ENCODE data around the gene FOCAD.

Gene FOCAD

DNA sequence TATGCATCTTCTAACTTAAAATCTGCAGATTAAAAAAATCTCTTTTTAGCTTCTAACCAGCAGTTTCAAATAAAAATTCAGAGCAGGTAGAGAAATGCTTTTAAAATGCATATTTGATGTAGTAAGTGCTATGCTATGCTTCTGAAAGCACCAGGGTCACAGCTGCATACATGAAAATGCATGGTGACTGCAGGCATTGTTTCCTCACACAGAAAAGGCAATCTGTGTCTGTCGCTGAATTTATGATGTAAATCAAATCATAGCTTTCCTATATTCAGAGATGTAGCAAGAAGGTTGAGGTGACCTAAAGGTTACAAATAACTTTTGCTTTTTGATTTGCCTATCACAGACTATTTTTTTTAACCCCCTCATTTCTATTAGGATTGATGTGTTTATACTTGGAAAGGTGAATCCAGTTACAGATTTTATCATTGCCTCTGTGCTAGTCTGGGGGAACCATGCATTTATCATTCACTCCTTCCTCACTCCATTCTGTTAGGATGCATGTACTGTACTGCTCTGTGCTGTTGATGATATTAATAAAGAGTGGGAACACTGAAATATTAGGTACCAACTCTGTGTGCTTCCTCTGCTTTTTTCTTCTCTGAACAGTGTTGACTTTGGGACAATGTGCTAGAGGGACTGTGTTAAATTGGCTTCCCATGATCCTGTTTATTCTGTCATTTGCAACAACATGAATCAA lies 65.6 kb downstream of the FOCAD start:
- Histone ChIP-seq H3K27ac (ENCODE audit: extremely low read depth, low read depth, low read length) (no peak overlapping the region), H3K4me1 (ENCODE audit: control insufficient read depth, insufficient read depth, low read length) (peaks cover 4% of the 10 kb centered on the region; the same call in 1 of the 2 replicates), H3K9me3 (ENCODE audit: control insufficient read depth, insufficient read depth, low read depth, low read length) (no peaks in the 10 kb centered on the region), H3K36me3 (ENCODE audit: control insufficient read depth in 2 of 2, insufficient read depth in 1 of 2, low read length in 2 of 2) (no peaks in the 10 kb centered on the region), H3K4me3 (ENCODE audit: low read depth, low read length) (no peak overlapping the region)
- ChIA-PET POLR2A (interaction anchor here (0.5 kb wide), 1 partner anchor 1646 kb away, joined by 5 read pairs; no protein-coding TSS in a partner anchor), CTCF (interaction anchor here (0.7 kb wide), 1 partner anchor 135 kb away, joined by 5 read pairs; no protein-coding TSS in a partner anchor)
- no peak for TF ChIP-seq OVOL3 (tag by site-specific recombination; IDR thresholded peaks at IDR 0.05)
- TF ChIP-seq, protein P1, sequence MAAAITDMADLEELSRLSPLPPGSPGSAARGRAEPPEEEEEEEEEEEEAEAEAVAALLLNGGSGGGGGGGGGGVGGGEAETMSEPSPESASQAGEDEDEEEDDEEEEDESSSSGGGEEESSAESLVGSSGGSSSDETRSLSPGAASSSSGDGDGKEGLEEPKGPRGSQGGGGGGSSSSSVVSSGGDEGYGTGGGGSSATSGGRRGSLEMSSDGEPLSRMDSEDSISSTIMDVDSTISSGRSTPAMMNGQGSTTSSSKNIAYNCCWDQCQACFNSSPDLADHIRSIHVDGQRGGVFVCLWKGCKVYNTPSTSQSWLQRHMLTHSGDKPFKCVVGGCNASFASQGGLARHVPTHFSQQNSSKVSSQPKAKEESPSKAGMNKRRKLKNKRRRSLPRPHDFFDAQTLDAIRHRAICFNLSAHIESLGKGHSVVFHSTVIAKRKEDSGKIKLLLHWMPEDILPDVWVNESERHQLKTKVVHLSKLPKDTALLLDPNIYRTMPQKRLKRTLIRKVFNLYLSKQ (tag by site-specific recombination; IDR thresholded peaks at IDR 0.05; ENCODE audit: borderline replicate concordance) = no peak
- TF ChIP-seq, protein P2, sequence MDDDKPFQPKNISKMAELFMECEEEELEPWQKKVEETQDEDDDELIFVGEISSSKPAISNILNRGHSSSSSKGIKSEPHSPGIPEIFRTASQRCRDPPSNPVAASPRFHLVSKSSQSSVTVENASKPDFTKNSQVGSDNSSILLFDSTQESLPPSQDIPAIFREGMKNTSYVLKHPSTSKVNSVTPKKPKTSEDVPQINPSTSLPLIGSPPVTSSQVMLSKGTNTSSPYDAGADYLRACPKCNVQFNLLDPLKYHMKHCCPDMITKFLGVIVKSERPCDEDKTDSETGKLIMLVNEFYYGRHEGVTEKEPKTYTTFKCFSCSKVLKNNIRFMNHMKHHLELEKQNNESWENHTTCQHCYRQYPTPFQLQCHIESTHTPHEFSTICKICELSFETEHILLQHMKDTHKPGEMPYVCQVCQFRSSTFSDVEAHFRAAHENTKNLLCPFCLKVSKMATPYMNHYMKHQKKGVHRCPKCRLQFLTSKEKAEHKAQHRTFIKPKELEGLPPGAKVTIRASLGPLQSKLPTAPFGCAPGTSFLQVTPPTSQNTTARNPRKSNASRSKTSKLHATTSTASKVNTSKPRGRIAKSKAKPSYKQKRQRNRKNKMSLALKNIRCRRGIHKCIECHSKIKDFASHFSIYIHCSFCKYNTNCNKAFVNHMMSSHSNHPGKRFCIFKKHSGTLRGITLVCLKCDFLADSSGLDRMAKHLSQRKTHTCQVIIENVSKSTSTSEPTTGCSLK (tag by site-specific recombination; IDR thresholded peaks at IDR 0.05) = no peak

DNA sequence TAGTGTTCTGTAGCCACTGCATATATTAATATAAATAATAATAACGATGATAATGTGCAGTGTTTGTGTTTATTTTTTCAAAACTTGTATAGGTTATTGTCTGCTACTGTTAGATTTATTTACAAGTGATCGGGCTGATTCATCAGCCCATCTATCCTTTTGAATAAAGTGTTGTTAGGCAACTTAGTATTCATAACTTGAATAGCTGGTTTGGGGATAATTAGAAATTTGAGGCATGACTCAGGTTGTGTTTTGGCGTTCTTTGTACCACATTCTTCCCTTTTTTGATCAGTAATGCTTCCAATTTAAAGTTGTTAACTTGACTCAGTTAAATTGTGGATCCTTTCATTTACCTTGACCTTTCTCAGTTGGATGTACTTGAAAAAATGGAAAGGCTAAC lies 69.7 kb downstream of the FOCAD start:
- H3K4me1 ChIP-seq (ENCODE audit: control insufficient read depth, insufficient read depth, low read length) = no peaks in the 10 kb centered on the region; the same call in 1 of the 2 replicates
- H3K9me3 ChIP-seq (ENCODE audit: control insufficient read depth, insufficient read depth, low read depth, low read length) = no peaks in the 10 kb centered on the region
- TF ChIP-seq, protein P1 (tag by site-specific recombination; IDR thresholded peaks at IDR 0.05; ENCODE audit: borderline replicate concordance) = no peak
- TF ChIP-seq ZNF548 (tag by site-specific recombination; IDR thresholded peaks at IDR 0.05) (no peak), BCL11A (tag by site-specific recombination; IDR thresholded peaks at IDR 0.05; ENCODE audit: low read depth) (no peak), ZNF140 (tag by site-specific recombination; IDR thresholded peaks at IDR 0.05) (no peak), ZSCAN16 (tag by site-specific recombination; IDR thresholded peaks at IDR 0.05) (no peak), SP7 (tag by site-specific recombination; IDR thresholded peaks at IDR 0.05) (no peak), ZNF416 (tag by site-specific recombination; IDR thresholded peaks at IDR 0.05) (no peak), ZNF560 (tag by site-specific recombination; IDR thresholded peaks at IDR 0.05; ENCODE audit: borderline replicate concordance) (no peak), HOXD13 (CRISPR knock-in tag; IDR thresholded peaks at IDR 0.05; ENCODE audit: borderline replicate concordance) (no peak), ZNF621 (tag by site-specific recombination; IDR thresholded peaks at IDR 0.05) (no peak), ZNF223 (tag by site-specific recombination; IDR thresholded peaks at IDR 0.05) (no peak)
- TF ChIP-seq, protein P3, sequence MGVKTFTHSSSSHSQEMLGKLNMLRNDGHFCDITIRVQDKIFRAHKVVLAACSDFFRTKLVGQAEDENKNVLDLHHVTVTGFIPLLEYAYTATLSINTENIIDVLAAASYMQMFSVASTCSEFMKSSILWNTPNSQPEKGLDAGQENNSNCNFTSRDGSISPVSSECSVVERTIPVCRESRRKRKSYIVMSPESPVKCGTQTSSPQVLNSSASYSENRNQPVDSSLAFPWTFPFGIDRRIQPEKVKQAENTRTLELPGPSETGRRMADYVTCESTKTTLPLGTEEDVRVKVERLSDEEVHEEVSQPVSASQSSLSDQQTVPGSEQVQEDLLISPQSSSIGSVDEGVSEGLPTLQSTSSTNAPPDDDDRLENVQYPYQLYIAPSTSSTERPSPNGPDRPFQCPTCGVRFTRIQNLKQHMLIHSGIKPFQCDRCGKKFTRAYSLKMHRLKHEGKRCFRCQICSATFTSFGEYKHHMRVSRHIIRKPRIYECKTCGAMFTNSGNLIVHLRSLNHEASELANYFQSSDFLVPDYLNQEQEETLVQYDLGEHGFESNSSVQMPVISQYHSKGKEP (tag by site-specific recombination; IDR thresholded peaks at IDR 0.05) = no peak
- ChIA-PET POLR2A (no interaction called here), CTCF (no interaction called here)
- no peak overlapping the region for H3K27ac ChIP-seq (ENCODE audit: extremely low read depth, low read depth, low read length)
- peaks cover 0 to 6% of the 10 kb centered on the region in 2 experiments; a peak in 1 of 3 replicates for H3K36me3 ChIP-seq (ENCODE audit: control insufficient read depth in 2 of 2, insufficient read depth in 1 of 2, low read length in 2 of 2)
- H3K4me3 ChIP-seq (ENCODE audit: low read depth, low read length) = no peak overlapping the region

Measured in HEK293 (cell line).